Liver (tissue), 9 donors: Measurements from ENCODE around the gene CLCN1. TPM values are rescaled to one million over a fixed set of nuclear protein-coding genes. Genes with fewer than 3 reads are reported as not detected.

Experiments
- DNase-seq: peaks from one replicate; pipeline ENCODE4 v3.0.0-alpha.2; 2017; ENCODE audit warnings: low spot score
- H3K27ac ChIP-seq, 2 donors: one replicate each; pipeline ENCODE4 v1.7.0; 2013; ENCODE audit warnings: inconsistent platforms in 2 of 2, low read length in 2 of 2, control low read depth in 1 of 2, low read depth in 1 of 2, mild to moderate bottlenecking in 1 of 2
- H3K27me3 ChIP-seq, 4 donors: one replicate each; pipeline versions ENCODE4 v1.6.1 to v1.7.0; 2013; ENCODE audit warnings: low read length in 3 of 4, inconsistent platforms in 1 of 4, mild to moderate bottlenecking in 1 of 4, moderate library complexity in 1 of 4; ENCODE audit not compliant: control insufficient read depth in 4 of 4, insufficient read depth in 4 of 4
- H3K36me3 ChIP-seq, 4 donors: one replicate each; pipeline versions ENCODE4 v1.6.1 to v1.7.0; 2013; ENCODE audit warnings: low read length in 3 of 4, mild to moderate bottlenecking in 3 of 4, low read depth in 1 of 4, moderate library complexity in 1 of 4; ENCODE audit not compliant: control insufficient read depth in 4 of 4, insufficient read depth in 3 of 4
- H3K4me1 ChIP-seq, 4 donors: one replicate each; pipeline versions ENCODE4 v1.6.1 to v1.7.0; 2013; ENCODE audit warnings: low read length in 3 of 4, mild to moderate bottlenecking in 3 of 4, moderate library complexity in 1 of 4; ENCODE audit not compliant: control insufficient read depth in 4 of 4, insufficient read depth in 4 of 4
- H3K4me3 ChIP-seq, 3 donors: one replicate each; pipeline versions ENCODE4 v1.6.1 to v1.7.0; 2013; ENCODE audit warnings: low read length in 3 of 3, control low read depth in 1 of 3, low read depth in 1 of 3, mild to moderate bottlenecking in 1 of 3
- H3K9ac ChIP-seq, 2 donors: one replicate each; pipeline ENCODE4 v1.7.0; 2013; ENCODE audit warnings: low read length in 2 of 2, mild to moderate bottlenecking in 2 of 2, moderate library complexity in 2 of 2, control low read depth in 1 of 2, low read depth in 1 of 2
- H3K9me3 ChIP-seq, 4 donors: one replicate each; pipeline versions ENCODE4 v1.6.1 to v1.7.0; 2013; ENCODE audit warnings: low read length in 3 of 4; ENCODE audit not compliant: control insufficient read depth in 4 of 4
- ATF3 ChIP-seq: IDR thresholded peaks from 2 replicates; pipeline ENCODE4 v1.6.1; 2016; ENCODE audit warnings: antibody characterized with exemption
- CTCF ChIP-seq: fragments of 150-350 bp; IDR thresholded peaks from 2 replicates; pipeline ENCODE4 v1.5.1; 2017; ENCODE audit warnings: improper control_type of control experiment, low read depth, low read length; ENCODE audit not compliant: missing input control
- EGR1 ChIP-seq, 2 donors: IDR thresholded peaks; 2 replicates each; pipeline ENCODE4 v1.6.1; 2016 to 2018; ENCODE audit warnings: antibody characterized with exemption in 2 of 2, low read depth in 2 of 2
- FOXA1 ChIP-seq: IDR thresholded peaks from 2 replicates; pipeline ENCODE4 v1.6.1; 2016; ENCODE audit warnings: antibody characterized with exemption
- FOXA2 ChIP-seq: IDR thresholded peaks from 2 replicates; pipeline ENCODE4 v1.6.1; 2016; ENCODE audit warnings: antibody characterized with exemption
- GABPA ChIP-seq, 2 donors: IDR thresholded peaks in 1 of 2; conservative IDR thresholded peaks in 1 of 2; 2 replicates each; pipeline ENCODE4 v1.6.1; 2016; ENCODE audit warnings: antibody characterized with exemption in 2 of 2, mild to moderate bottlenecking in 1 of 2, moderate library complexity in 1 of 2
- HNF4A ChIP-seq, 2 donors: conservative IDR thresholded peaks; 2 replicates each; pipeline ENCODE4 v1.6.1; 2016; ENCODE audit warnings: antibody characterized with exemption in 2 of 2, mild to moderate bottlenecking in 2 of 2
- HNF4G ChIP-seq: IDR thresholded peaks from 2 replicates; pipeline ENCODE4 v1.6.1; 2016; ENCODE audit warnings: antibody characterized with exemption
- JUND ChIP-seq, 2 donors: IDR thresholded peaks; 2 replicates each; pipeline ENCODE4 v1.6.1; 2016; ENCODE audit warnings: antibody characterized with exemption in 2 of 2
- MAX ChIP-seq: IDR thresholded peaks from 2 replicates; pipeline ENCODE4 v1.6.1; 2016; ENCODE audit warnings: antibody characterized with exemption
- NR2F2 ChIP-seq: IDR thresholded peaks from 2 replicates; pipeline ENCODE4 v1.6.1; 2016; ENCODE audit warnings: antibody characterized with exemption
- RAD21 ChIP-seq, 2 donors: IDR thresholded peaks; 2 replicates each; pipeline ENCODE4 v1.6.1; 2016; ENCODE audit warnings: antibody characterized with exemption in 2 of 2, mild to moderate bottlenecking in 2 of 2
- RXRA ChIP-seq, 2 donors: IDR thresholded peaks; 2 replicates each; pipeline ENCODE4 v1.6.1; 2017 to 2018; ENCODE audit warnings: antibody characterized with exemption in 2 of 2, mild to moderate bottlenecking in 1 of 2
- SP1 ChIP-seq: IDR thresholded peaks from 2 replicates; pipeline ENCODE4 v1.6.1; 2018; ENCODE audit warnings: antibody characterized with exemption, mild to moderate bottlenecking
- TAF1 ChIP-seq: conservative IDR thresholded peaks from 2 replicates; pipeline ENCODE4 v1.6.1; 2016; ENCODE audit warnings: antibody characterized with exemption, mild to moderate bottlenecking
- YY1 ChIP-seq: IDR thresholded peaks from 2 replicates; pipeline ENCODE4 v1.6.1; 2016; ENCODE audit warnings: antibody characterized with exemption, mild to moderate bottlenecking
- ZBTB33 ChIP-seq: IDR thresholded peaks from 2 replicates; pipeline ENCODE4 v1.6.1; 2016; ENCODE audit warnings: antibody characterized with exemption
- WGBS: extraction: QIAGEN DNeasy Blood & Tissue Kit; methylation state at CpG from one replicate; pipeline ENCODE4 v1.1.7; 2013; 5-methylcytosine and 5-hydroxymethylcytosine counted together
- polyA plus RNA-seq, 2 donors: library from polyadenylated mRNA; stranded (reverse) in 1 of 2; unstranded in 1 of 2; fragments of 200-250 nt in 1 of 2; fragments of >200 nt in 1 of 2; fragmentation: Nextera tagmentation in 1 of 2; extraction: Ambion mirVana in 1 of 2; gene quantifications; one replicate each; pipeline versions ENCODE4 v1.2.1 to v1.2.3, GENCODE V29; 2013 to 2015
- total RNA-seq, 2 donors: library from RNA; depleted of rRNA; stranded (reverse); fragments of >200 nt; gene quantifications; one replicate each; pipeline ENCODE4 v1.2.3, GENCODE V29; 2014
- TF ChIP-seq, protein P1 (sequence below): IDR thresholded peaks from 2 replicates; pipeline ENCODE4 v1.6.1; 2016; ENCODE audit warnings: antibody characterized with exemption, mild to moderate bottlenecking
- donor health status: healthy.
- donor health status: healthy.
- donor health status: healthy.
- donor health status: healthy.
- donor health status: healthy.

CLCN1 gene
- total and polyA plus RNA-seq, 4 donors = 0.01 to 0.08 TPM; not detected in 2

- TF ChIP-seq, protein P1, sequence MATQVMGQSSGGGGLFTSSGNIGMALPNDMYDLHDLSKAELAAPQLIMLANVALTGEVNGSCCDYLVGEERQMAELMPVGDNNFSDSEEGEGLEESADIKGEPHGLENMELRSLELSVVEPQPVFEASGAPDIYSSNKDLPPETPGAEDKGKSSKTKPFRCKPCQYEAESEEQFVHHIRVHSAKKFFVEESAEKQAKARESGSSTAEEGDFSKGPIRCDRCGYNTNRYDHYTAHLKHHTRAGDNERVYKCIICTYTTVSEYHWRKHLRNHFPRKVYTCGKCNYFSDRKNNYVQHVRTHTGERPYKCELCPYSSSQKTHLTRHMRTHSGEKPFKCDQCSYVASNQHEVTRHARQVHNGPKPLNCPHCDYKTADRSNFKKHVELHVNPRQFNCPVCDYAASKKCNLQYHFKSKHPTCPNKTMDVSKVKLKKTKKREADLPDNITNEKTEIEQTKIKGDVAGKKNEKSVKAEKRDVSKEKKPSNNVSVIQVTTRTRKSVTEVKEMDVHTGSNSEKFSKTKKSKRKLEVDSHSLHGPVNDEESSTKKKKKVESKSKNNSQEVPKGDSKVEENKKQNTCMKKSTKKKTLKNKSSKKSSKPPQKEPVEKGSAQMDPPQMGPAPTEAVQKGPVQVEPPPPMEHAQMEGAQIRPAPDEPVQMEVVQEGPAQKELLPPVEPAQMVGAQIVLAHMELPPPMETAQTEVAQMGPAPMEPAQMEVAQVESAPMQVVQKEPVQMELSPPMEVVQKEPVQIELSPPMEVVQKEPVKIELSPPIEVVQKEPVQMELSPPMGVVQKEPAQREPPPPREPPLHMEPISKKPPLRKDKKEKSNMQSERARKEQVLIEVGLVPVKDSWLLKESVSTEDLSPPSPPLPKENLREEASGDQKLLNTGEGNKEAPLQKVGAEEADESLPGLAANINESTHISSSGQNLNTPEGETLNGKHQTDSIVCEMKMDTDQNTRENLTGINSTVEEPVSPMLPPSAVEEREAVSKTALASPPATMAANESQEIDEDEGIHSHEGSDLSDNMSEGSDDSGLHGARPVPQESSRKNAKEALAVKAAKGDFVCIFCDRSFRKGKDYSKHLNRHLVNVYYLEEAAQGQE = no peak
- TF ChIP-seq HNF4G = no peak
- TF ChIP-seq SP1 = no peak
- TF ChIP-seq TAF1 = no peak
Observed at GRCh38 chr7:143394777-143395176, 78.9 kb downstream of the CLCN1 start (continued).

- 30% methylated on average over 21 of the region's 21 CpGs for whole genome bisulfite sequencing
- no peak for DNase-seq
- Histone ChIP-seq H3K4me1 (peaks cover 42 to 76% (median 73%) of the 10 kb centered on the region in 4 donors), H3K9me3 (no peaks in the 10 kb centered on the region), H3K27ac (peak overlapping the region in 1 of 2 donors; percentile 70), H3K27me3 (no peaks in the 10 kb centered on the region), H3K4me3 (peak overlapping the region in 1 of 3 donors; percentile 53), H3K9ac (no peak overlapping the region), H3K36me3 (peaks cover 0 to 25% (median 8%) of the 10 kb centered on the region in 4 donors)
- TF ChIP-seq EGR1 (IDR thresholded peaks at IDR 0.05; ENCODE audit: low read depth in 2 of 2) (peak in 1 of 2 donors; percentile 74), SP1 (peak; percentile 98), CTCF (peak; percentile 12), HNF4A (conservative IDR thresholded peaks at IDR 0.05) (peak; percentile 93 to 94), FOXA2 (peak; percentile 75), NR2F2 (peak; percentile 99), JUND (IDR thresholded peaks at IDR 0.05) (peak; percentile 60 to 69), MAX (peak; percentile 92), FOXA1 (peak; percentile 68), HNF4G (peak; percentile 60), RAD21 (IDR thresholded peaks at IDR 0.05) (peak; percentile 41 to 59), TAF1 (no peak), ZBTB33 (peak; percentile 60), RXRA (IDR thresholded peaks at IDR 0.05) (peak; percentile 99), YY1 (peak; percentile 87), GABPA (IDR thresholded peaks at IDR 0.05 in 1 of 2, conservative IDR thresholded peaks at IDR 0.05 in 1 of 2) (no peak), ATF3 (peak; percentile 66)
- TF ChIP-seq, protein P1 = peak; percentile 58
Observed at GRCh38 chr7:143395187-143396149, 79.6 kb downstream of the CLCN1 start.
